Peyer's patch (tissue), 4 donors: ENCODE data around the gene ESYT2. TPM values are rescaled to one million over a fixed set of nuclear protein-coding genes. Genes with fewer than 3 reads are reported as not detected.

Experiments used
- DNase-seq, 3 donors: peaks; one replicate each; pipeline ENCODE4 v3.0.0-alpha.2; 2017 to 2019
- H3K27ac ChIP-seq, 4 donors: fragments of 200-600 bp; sonication (generic); one replicate each; pipeline ENCODE4 v1.5.1; 2016 to 2019
- H3K27me3 ChIP-seq, 2 donors: fragments of 200-600 bp; sonication (generic); one replicate each; pipeline ENCODE4 v1.5.1; 2019
- H3K36me3 ChIP-seq, 3 donors: fragments of 200-600 bp; sonication (generic); one replicate each; pipeline ENCODE4 v1.5.1; 2016 to 2019
- H3K4me1 ChIP-seq, 4 donors: fragments of 200-600 bp; sonication (generic); one replicate each; pipeline ENCODE4 v1.5.1; 2016 to 2019
- H3K4me3 ChIP-seq, 4 donors: fragments of 200-600 bp; sonication (generic); 1 replicate in 3 of 4; 2 replicates in 1 of 4; pipeline ENCODE4 v1.5.1; 2016 to 2019; ENCODE audit warnings: mild to moderate bottlenecking in 1 of 4
- H3K9me3 ChIP-seq, 4 donors: fragments of 200-600 bp; sonication (generic); one replicate each; pipeline ENCODE4 v1.5.1; 2016 to 2019; ENCODE audit warnings: mild to moderate bottlenecking in 1 of 4
- CTCF ChIP-seq, 6 experiments: fragments of 450-650 bp in 4 of 6; fragments of 200-600 bp in 2 of 6; sonication (generic) in 1 of 6; IDR thresholded peaks; one replicate each; pipeline ENCODE4 v1.5.1; 2017 to 2019; ENCODE audit warnings: antibody characterized with exemption in 6 of 6, mild to moderate bottlenecking in 3 of 6, moderate library complexity in 1 of 6
- POLR2A ChIP-seq, 2 donors: fragments of 450-650 bp; IDR thresholded peaks; one replicate each; pipeline ENCODE4 v1.5.1; 2017; ENCODE audit warnings: antibody characterized with exemption in 2 of 2, mild to moderate bottlenecking in 2 of 2, moderate library complexity in 2 of 2
- total RNA-seq, 4 donors: library from RNA; depleted of rRNA; stranded (reverse); fragments of >200 nt; gene quantifications; one replicate each; pipeline ENCODE4 v1.1.0, GENCODE V29; 2016

Gene ESYT2
- total RNA-seq, 4 donors from 2014 or later = 53.6 to 137 (median 71.0) TPM

GRCh38 chr7:158830211-158830723 is 958 bp upstream of the ESYT2 start:
- no peak for DNase-seq
- no peak for TF ChIP-seq POLR2A (IDR thresholded peaks at IDR 0.05)
- Histone ChIP-seq H3K27ac (peak overlapping the region; percentile 97 to 99 (median 97)), H3K4me3 (peak overlapping the region; percentile 69 to 90 (median 82)), H3K9me3 (no peaks in the 10 kb centered on the region), H3K27me3 (no peaks in the 10 kb centered on the region), H3K4me1 (peaks cover 0 to 21% (median 2%) of the 10 kb centered on the region in 4 donors), H3K36me3 (no peaks in the 10 kb centered on the region)

GRCh38 chr7:158829021-158829341 is 328 bp downstream of the ESYT2 start:
- H3K27ac ChIP-seq = peak overlapping the region; percentile 97 to 99 (median 97)
- no peaks in the 10 kb centered on the region for H3K27me3 ChIP-seq
- H3K4me3 ChIP-seq = peak overlapping the region; percentile 69 to 90 (median 82)
- peak in 2 of 3 donors; percentile 54 to 82 for DNase-seq
- H3K36me3 ChIP-seq = no peaks in the 10 kb centered on the region
- TF ChIP-seq CTCF (IDR thresholded peaks at IDR 0.05) (peak in 1 of 6 experiments; percentile 13), POLR2A (IDR thresholded peaks at IDR 0.05) (no peak)
- H3K4me1 ChIP-seq = peaks cover 0 to 33% (median 2%) of the 10 kb centered on the region in 4 donors
- H3K9me3 ChIP-seq = no peaks in the 10 kb centered on the region

- peak overlapping the region; percentile 69 to 90 (median 82) for H3K4me3 ChIP-seq
- H3K27me3 ChIP-seq = no peaks in the 10 kb centered on the region
- no peaks in the 10 kb centered on the region for H3K9me3 ChIP-seq
- peak in 2 of 3 donors; percentile 70 to 78 for DNase-seq
- H3K36me3 ChIP-seq = no peaks in the 10 kb centered on the region
- peak overlapping the region; percentile 97 to 99 (median 97) for H3K27ac ChIP-seq
- TF ChIP-seq POLR2A (IDR thresholded peaks at IDR 0.05) (no peak), CTCF (IDR thresholded peaks at IDR 0.05) (no peak)
- H3K4me1 ChIP-seq = peaks cover 0 to 39% (median 2%) of the 10 kb centered on the region in 4 donors
Observed at GRCh38 chr7:158828133-158829020, 932 bp downstream of the ESYT2 start.

- H3K4me3 ChIP-seq = peak overlapping the region; percentile 69 to 90 (median 82)
- TF ChIP-seq POLR2A (IDR thresholded peaks at IDR 0.05) (no peak), CTCF (IDR thresholded peaks at IDR 0.05) (no peak)
- H3K36me3 ChIP-seq = no peaks in the 10 kb centered on the region
- DNase-seq = no peak
- H3K27ac ChIP-seq = peak overlapping the region; percentile 97 to 99 (median 97)
- H3K4me1 ChIP-seq = peaks cover 0 to 41% (median 2%) of the 10 kb centered on the region in 4 donors
- H3K9me3 ChIP-seq = no peaks in the 10 kb centered on the region
- H3K27me3 ChIP-seq = no peaks in the 10 kb centered on the region
Observed at GRCh38 chr7:158827411-158828132, 1.7 kb downstream of the ESYT2 start.

- TF ChIP-seq POLR2A (IDR thresholded peaks at IDR 0.05) = no peak
- TF ChIP-seq CTCF (IDR thresholded peaks at IDR 0.05) = no peak
- peaks cover 0 to 59% (median 5%) of the 10 kb centered on the region in 4 donors for H3K4me1 ChIP-seq
Observed at GRCh38 chr7:158825628-158826289, 3.5 kb downstream of the ESYT2 start.

More at GRCh38 chr7:158825628-158826289, 3.5 kb downstream of the ESYT2 start:
- Histone ChIP-seq H3K36me3 (no peaks in the 10 kb centered on the region), H3K27ac (no peak overlapping the region), H3K27me3 (no peaks in the 10 kb centered on the region), H3K4me3 (no peak overlapping the region), H3K9me3 (no peaks in the 10 kb centered on the region)
- no peak for DNase-seq
